ENCODE results near the gene BAD. TPM values are rescaled to one million over a fixed set of nuclear protein-coding genes. Genes with fewer than 3 reads are reported as not detected.
A peak's percentile ranks its signal among the peaks of the same experiment; 100 is the strongest.

BAD gene
- total RNA-seq, 1 experiment from 2014 or later = 154 TPM

DNA sequence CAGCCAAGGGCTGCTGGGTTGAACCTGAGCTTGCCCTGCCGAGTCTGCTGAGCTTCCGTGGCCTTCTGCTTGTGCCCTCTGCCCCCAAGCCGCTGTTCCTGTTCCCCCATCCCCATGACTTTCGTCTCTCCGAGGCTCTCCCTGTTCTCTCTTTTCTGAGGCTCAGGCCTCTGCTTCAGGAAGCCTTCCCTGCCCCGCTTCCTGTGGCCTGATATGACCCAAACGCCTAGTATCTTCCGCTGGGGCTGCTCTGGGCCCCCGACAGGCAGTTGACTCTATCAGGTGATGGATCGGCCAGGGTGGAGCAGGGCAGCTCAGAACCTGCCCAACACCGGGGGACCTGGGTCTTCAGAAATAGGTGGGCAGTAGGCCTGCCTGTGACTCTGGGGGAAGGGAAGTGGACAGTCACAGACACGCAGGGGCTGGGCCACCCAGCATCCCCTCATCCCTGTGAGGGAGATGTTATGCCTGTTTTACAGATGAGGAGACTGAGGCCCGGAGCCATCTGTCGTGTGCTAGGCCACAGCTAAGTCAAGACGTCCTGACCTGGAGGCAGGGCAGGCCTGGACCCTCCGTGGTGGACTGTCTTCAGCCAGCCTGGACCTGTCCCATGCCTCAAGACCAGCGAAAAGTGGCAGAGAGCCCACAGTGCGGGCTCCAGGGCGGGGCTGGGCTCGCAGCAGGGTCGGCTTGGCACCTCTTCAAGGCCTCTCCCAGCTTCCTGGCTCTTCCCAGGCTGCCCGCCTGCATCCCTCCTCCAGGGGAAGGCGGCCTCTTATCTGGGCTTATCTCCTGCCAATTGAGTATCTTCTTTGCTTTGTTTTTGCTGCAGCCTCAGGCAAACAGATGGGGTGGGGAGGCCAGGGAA lies 16.2 kb downstream of the BAD start:
- Histone ChIP-seq H3K27me3 (replicated peaks) (no peaks in the 10 kb centered on the region), H3K9me3 (replicated peaks) (no peaks in the 10 kb centered on the region), H3K4me1 (replicated peaks) (peaks cover 34% of the 10 kb centered on the region), H3K27ac (peak overlapping the region; percentile 68), H3K4me3 (peak overlapping the region; percentile 49), H3K36me3 (peaks cover 62% of the 10 kb centered on the region)
- DNase-seq (ENCODE audit: low read depth in 1 of 2, low spot score in 2 of 2) = peak in 1 of 2 experiments; percentile 54

DNA sequence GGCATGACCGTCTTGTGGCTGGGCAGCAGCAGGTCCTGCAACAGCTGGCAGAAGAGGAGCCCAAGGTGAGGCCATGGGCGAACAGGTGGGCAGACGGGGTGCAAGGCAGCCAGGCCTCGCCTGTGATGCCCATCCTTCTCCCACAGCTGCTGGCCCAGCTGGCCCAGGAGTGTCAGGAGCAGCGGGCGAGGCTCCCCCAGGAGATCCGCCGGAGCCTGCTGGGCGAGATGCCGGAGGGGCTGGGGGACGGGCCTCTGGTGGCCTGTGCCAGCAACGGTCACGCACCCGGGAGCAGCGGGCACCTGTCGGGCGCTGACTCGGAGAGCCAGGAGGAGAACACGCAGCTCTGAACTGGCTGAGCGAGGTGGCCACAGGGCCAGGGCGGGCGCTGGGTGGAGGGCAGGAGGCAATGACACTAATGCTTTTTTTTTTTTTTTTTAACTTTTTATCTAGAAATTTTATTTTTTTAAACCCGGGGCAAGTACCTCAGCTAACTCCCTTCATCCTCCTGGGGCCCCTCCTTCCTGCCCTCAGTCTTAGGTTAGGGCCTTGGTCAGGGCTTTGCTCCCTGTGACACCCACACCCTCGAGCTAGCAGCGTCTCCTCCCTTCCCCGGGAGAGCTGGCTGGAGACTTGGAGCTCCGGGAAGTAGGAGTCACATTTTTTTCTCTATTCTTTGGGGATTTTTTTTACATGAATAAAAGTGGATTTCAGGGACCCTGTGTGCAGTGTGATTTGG lies 17.1 kb downstream of the BAD start:
- H3K27me3 ChIP-seq (replicated peaks) = no peaks in the 10 kb centered on the region
- no peaks in the 10 kb centered on the region for H3K9me3 ChIP-seq (replicated peaks)
- H3K4me1 ChIP-seq (replicated peaks) = peaks cover 43% of the 10 kb centered on the region
- DNase-seq (ENCODE audit: low read depth in 1 of 2, low spot score in 2 of 2) = no peak
- H3K36me3 ChIP-seq = peaks cover 67% of the 10 kb centered on the region
- H3K27ac ChIP-seq = no peak overlapping the region
- H3K4me3 ChIP-seq = no peak overlapping the region

DNA sequence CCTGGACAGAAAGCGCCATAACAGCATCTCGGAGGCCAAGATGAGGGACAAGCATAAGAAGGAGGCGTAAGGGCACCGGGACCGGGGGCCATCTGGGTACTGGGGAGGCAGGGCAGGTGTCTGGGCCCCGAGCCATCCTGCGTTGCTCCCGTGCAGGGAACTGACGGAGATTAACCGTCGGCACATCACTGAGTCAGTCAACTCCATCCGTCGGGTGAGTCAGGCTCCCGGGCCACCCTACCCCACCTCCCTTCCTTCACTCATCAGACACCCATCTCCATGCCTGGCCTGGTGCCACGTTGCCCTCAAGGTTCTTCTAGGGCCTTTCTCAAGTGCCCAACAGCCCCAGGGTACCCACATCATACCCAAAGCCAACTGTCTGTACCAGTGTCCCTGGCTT lies 18.1 kb downstream of the BAD start:
- Histone ChIP-seq H3K36me3 (peaks cover 73% of the 10 kb centered on the region), H3K27ac (no peak overlapping the region), H3K4me1 (replicated peaks) (peaks cover 39% of the 10 kb centered on the region), H3K27me3 (replicated peaks) (no peaks in the 10 kb centered on the region), H3K9me3 (replicated peaks) (no peaks in the 10 kb centered on the region), H3K4me3 (no peak overlapping the region)
- no peak for DNase-seq (ENCODE audit: low read depth in 1 of 2, low spot score in 2 of 2)

DNA sequence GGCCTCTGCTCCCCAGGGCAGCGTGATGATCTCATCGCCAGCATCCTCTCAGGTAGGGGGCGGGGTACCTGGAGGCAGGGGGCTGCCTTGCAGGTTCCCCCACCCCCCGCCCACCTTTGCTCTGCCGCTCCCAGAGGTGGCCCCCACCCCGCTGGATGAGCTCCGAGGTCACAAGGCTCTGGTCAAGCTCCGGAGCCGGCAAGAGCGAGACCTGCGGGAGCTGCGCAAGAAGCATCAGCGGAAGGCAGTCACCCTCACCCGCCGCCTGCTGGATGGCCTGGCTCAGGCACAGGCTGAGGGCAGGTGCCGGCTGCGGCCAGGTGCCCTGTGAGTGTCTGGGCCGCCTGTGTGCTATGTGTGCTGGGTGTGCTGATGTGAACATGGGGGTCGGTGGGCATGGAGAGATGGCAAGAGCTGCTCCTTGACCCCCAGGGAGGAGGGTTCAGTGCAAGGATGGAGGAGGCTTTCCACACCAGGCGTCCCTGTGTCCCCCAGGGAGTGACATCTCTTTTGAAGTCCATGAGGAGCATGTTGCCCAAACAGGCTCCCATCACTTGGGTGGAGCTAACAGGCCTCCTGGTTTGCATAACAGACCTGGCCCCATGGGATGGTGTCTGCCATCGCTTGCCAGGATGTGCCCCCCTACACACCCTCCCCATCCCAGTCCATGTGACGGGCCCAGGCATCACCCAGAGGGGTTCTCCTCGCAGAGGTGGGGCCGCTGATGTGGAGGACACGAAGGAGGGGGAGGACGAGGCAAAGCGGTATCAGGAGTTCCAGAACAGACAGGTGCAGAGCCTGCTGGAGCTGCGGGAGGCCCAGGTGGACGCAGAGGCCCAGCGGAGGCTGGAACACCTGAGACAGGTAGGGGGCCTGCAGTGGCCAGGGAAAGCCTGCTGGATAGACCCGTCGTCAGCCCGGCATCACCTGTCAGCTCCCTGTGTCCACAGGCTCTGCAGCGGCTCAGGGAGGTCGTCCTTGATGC lies 19.0 kb downstream of the BAD start:
- H3K9me3 ChIP-seq (replicated peaks) = no peaks in the 10 kb centered on the region
- peaks cover 78% of the 10 kb centered on the region for H3K36me3 ChIP-seq
- no peaks in the 10 kb centered on the region for H3K27me3 ChIP-seq (replicated peaks)
- H3K27ac ChIP-seq = no peak overlapping the region
- no peak for DNase-seq (ENCODE audit: low read depth in 1 of 2, low spot score in 2 of 2)
- H3K4me1 ChIP-seq (replicated peaks) = peaks cover 36% of the 10 kb centered on the region
- no peak overlapping the region for H3K4me3 ChIP-seq

DNA sequence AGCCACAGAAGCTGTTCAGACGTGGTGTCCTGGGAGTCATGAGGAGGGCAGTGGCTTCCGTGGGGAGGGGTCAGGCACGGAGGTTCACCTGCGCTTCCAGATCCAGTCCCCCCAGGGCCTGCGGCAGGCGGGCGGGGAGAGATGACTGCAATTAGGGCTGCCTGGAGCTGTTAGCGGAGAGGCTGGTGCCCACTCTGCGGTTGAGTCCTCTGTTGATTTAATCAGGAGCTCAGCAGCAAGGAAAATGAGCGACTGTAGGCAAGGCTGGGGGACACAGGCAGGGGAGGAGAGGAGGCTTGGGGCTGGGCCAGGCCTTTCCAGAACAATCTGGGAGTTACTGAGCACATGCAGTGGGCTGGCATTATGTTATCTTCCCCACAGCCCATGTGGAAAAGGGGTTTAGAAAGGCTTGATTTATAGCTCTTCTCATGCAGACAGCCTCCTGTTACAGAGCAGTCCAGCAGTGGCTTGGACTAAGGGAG lies 20.1 kb downstream of the BAD start:
- no peaks in the 10 kb centered on the region for H3K9me3 ChIP-seq (replicated peaks)
- peaks cover 34% of the 10 kb centered on the region for H3K4me1 ChIP-seq (replicated peaks)
- H3K27ac ChIP-seq = no peak overlapping the region
- peaks cover 85% of the 10 kb centered on the region for H3K36me3 ChIP-seq
- H3K27me3 ChIP-seq (replicated peaks) = no peaks in the 10 kb centered on the region
- no peak overlapping the region for H3K4me3 ChIP-seq
- DNase-seq (ENCODE audit: low read depth in 1 of 2, low spot score in 2 of 2) = no peak

DNA sequence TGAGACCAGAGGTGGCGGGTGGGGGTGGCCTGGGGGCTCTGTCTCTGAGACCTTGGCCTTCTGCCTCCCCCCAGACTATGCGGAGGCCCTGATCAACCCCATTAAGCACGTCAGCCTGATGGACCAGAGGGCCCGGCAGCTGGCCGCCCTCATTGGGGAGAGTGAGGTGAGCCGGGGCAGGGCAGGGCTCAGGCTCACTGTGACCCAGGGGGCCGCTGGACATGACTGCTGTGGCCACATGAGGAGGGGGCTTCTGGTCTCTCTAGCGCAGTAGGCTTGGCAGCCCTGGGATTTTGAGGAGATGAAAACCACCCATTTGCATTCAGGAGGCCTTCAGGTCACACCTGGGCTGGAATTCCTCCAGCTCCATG lies 20.5 kb downstream of the BAD start:
- no peak overlapping the region for H3K27ac ChIP-seq
- H3K9me3 ChIP-seq (replicated peaks) = no peaks in the 10 kb centered on the region
- H3K36me3 ChIP-seq = peaks cover 90% of the 10 kb centered on the region
- H3K4me1 ChIP-seq (replicated peaks) = peaks cover 29% of the 10 kb centered on the region
- H3K4me3 ChIP-seq = no peak overlapping the region
- H3K27me3 ChIP-seq (replicated peaks) = no peaks in the 10 kb centered on the region
- no peak for DNase-seq (ENCODE audit: low read depth in 1 of 2, low spot score in 2 of 2)

DNA sequence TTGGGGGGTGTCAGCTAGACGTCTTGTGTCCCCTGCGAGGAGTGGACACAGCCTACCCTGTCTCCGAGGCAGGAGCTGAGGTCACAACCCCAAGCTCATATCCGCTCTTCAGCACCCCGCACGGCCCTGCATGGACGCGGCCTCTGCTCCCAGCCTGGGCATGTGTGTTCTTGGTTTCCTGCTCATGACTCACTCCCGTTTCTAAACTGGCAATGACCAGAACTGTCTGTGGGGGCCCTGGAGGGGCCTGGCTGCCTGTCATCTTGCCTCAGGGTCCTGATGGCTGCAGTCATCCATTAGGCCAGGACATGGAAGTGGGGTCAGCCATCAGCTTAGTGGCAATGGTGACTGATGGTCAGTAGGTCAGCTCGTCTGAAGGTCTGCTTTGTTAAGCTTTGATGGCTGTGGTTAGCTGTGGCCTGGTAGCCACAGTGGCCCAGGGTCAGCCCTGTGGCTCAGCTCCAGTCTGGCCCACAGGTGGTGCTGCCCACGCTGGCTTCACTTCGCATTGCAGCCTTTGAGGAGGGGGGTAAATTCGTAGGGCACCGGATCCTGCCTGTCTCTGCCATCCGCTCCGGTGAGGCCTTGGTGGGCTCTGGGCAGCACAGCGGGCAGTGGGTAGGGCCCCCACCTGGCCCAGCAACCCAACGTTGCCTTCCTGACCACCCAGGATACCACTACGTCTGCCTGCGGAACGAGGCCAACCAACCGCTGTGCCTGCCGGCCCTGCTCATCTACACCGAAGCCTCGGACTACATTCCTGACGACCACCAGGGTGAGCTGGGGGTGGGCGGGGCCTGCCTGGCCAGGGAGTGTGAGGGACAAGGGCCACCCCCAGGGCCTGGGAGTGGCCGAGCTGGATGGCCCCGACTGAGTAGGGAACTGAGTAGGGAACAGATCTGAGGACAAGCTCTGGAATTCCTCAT lies 21.2 kb downstream of the BAD start:
- no peaks in the 10 kb centered on the region for H3K27me3 ChIP-seq (replicated peaks)
- peak in 1 of 2 experiments; percentile 29 for DNase-seq (ENCODE audit: low read depth in 1 of 2, low spot score in 2 of 2)
- peak overlapping the region; percentile 21; the same call in 1 of the 2 replicates for H3K27ac ChIP-seq
- peaks cover 23% of the 10 kb centered on the region for H3K4me1 ChIP-seq (replicated peaks)
- no peak overlapping the region for H3K4me3 ChIP-seq
- H3K36me3 ChIP-seq = peaks cover 90% of the 10 kb centered on the region
- H3K9me3 ChIP-seq (replicated peaks) = no peaks in the 10 kb centered on the region

DNA sequence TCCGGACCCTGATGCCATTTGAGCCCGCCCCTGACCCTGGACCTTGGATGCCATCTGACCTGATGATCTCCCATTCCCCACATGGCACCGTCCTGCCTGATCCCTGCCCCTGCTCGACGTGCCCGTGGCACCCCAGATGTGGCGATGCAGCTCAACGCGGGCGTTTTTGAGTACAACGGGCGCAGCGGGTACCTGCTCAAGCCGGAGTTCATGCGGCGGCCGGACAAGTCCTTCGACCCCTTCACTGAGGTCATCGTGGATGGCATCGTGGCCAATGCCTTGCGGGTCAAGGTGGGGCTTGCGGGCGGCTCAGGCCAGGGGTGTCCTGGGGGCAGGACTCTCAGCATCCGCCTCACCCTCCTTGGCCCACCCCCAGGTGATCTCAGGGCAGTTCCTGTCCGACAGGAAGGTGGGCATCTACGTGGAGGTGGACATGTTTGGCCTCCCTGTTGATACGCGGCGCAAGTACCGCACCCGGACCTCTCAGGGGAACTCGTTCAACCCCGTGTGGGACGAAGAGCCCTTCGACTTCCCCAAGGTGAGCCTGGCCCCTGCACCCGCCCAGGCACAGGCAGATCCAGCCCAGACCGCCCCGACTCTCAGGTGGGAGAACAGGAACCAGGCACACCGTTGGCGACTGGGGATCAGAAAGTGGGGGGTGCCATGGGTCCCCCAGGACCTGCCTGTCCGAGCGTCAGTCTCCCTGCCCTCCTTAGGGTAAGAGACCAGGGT lies 22.0 kb downstream of the BAD start:
- no peak overlapping the region for H3K4me3 ChIP-seq
- H3K36me3 ChIP-seq = peaks cover 93% of the 10 kb centered on the region
- no peaks in the 10 kb centered on the region for H3K27me3 ChIP-seq (replicated peaks)
- H3K27ac ChIP-seq = peak overlapping the region; percentile 21; the same call in 1 of the 2 replicates
- H3K4me1 ChIP-seq (replicated peaks) = peaks cover 19% of the 10 kb centered on the region
- no peaks in the 10 kb centered on the region for H3K9me3 ChIP-seq (replicated peaks)
- no peak for DNase-seq (ENCODE audit: low read depth in 1 of 2, low spot score in 2 of 2)

DNA sequence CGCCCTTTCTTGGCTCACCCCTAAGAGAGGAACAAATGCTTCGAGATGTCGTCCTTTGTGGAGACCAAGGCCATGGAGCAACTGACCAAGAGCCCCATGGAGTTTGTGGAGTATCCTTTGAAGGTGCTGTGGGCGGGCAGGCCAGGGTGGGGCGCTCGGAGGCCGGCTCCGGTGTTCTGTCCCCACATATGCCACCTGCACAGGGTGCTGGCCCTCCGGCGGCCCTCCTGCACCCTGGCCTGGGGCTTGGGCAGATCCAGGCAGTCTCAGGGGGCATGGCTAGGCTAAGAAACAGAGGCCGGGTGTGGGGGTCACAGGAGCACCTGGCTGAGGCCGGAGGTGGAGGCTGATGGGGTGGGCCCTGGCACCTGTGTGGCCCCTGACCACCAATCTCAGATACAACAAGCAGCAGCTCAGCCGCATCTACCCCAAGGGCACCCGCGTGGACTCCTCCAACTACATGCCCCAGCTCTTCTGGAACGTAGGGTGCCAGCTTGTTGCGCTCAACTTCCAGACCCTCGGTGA lies 22.8 kb downstream of the BAD start:
- peaks cover 93% of the 10 kb centered on the region for H3K36me3 ChIP-seq
- peaks cover 19% of the 10 kb centered on the region for H3K4me1 ChIP-seq (replicated peaks)
- no peaks in the 10 kb centered on the region for H3K9me3 ChIP-seq (replicated peaks)
- no peaks in the 10 kb centered on the region for H3K27me3 ChIP-seq (replicated peaks)
- H3K27ac ChIP-seq = no peak overlapping the region
- no peak overlapping the region for H3K4me3 ChIP-seq
- no peak for DNase-seq (ENCODE audit: low read depth in 1 of 2, low spot score in 2 of 2)

DNA sequence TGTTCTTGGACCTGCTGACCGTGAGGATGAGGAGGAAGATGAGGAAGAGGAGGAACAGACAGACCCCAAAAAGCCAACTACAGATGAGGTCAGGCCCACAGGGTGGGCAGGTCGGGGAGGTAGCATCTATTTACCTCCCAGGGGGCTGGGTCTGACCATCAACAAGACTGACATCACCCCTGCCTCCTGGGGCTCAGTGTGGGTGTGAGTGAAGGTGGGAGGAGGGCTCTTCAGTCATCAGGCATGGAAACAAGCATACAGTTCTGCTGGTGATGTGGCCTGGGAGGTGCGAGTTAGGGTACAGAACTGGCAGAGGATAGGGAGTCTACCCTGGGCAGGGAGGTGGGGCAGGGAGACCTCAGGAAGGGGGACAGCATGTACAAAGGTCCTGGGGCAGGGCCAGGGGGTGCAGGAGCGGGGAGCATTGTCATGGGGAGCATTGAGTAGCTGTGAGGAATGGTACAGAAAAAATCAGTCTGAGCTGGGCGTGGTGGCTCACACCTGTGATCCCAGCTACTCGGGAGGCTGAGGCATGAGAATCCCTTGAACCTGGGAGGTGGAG lies 24.2 kb downstream of the BAD start:
- DNase-seq (ENCODE audit: low read depth in 1 of 2, low spot score in 2 of 2) = no peak
- H3K4me3 ChIP-seq = no peak overlapping the region
- no peak overlapping the region for H3K27ac ChIP-seq
- H3K27me3 ChIP-seq (replicated peaks) = no peaks in the 10 kb centered on the region
- H3K36me3 ChIP-seq = peaks cover 93% of the 10 kb centered on the region
- H3K4me1 ChIP-seq (replicated peaks) = peaks cover 19% of the 10 kb centered on the region
- no peaks in the 10 kb centered on the region for H3K9me3 ChIP-seq (replicated peaks)

DNA sequence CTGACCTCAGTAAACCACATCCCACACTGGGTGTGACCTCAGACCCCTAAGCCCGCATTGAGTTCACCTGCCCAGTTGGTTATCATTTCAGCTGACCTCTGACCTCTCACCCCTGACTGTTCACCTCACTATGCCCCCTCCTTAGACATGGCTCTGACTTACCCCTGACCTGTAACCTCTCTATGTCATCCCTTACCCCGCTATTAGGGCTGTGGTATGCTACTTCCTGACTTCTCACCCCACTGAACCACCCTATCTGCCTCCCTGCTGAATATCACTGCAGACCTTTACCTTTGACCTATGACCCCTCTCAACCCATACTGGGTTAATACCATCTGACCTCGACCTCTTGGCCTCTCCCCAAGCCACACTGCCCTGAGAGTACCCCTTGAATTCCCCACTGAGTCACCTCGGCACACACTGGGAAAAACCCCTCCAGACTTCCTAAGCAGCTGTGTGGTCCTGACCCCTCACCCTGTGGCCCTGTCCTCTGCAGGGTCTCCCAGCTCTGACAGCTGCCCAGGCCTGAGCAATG lies 24.9 kb downstream of the BAD start:
- Histone ChIP-seq H3K27ac (no peak overlapping the region), H3K27me3 (replicated peaks) (no peaks in the 10 kb centered on the region), H3K4me1 (replicated peaks) (peaks cover 19% of the 10 kb centered on the region), H3K4me3 (no peak overlapping the region), H3K36me3 (peaks cover 97% of the 10 kb centered on the region), H3K9me3 (replicated peaks) (no peaks in the 10 kb centered on the region)
- DNase-seq (ENCODE audit: low read depth in 1 of 2, low spot score in 2 of 2) = no peak
